CD4-positive, alpha-beta T cell (primary cell): ENCODE data around the gene RNF212. TPM values are rescaled to one million over a fixed set of nuclear protein-coding genes. Genes with fewer than 3 reads are reported as not detected.

ENCODE experiments used
- ATAC-seq: fragments of 200-7000 bp; cut with Tn5 transposase; one replicate; pipeline ENCODE4 v1.10.0; 2022; ENCODE audit warnings: mild to moderate bottlenecking; ENCODE audit not compliant: poor library complexity
- CTCF ChIA-PET: fragments of 350-600 bp; sonication (Branson Sonifier 250); formaldehyde crosslinking; loops from one replicate; lab custom pipeline; 2021; ENCODE audit warnings: antibody characterized with exemption, inconsistent platforms; lab: Charles Lee
- POLR2A ChIA-PET: fragments of 350-600 bp; sonication (Branson Sonifier 250); formaldehyde crosslinking; loops from one replicate; lab custom pipeline; 2021; ENCODE audit warnings: antibody characterized with exemption, inconsistent platforms; lab: Charles Lee
- DNase-seq, 14 experiments: peaks; one replicate each; pipeline ENCODE4 v3.0.0-alpha.2; 2013 to 2020; ENCODE audit warnings: mixed read lengths in 2 of 14
- H3K27ac ChIP-seq, 2 donors: one replicate each; pipeline versions ENCODE4 v1.5.1 to v1.7.0; 2013; ENCODE audit warnings: low read length in 2 of 2, low read depth in 1 of 2, mild to moderate bottlenecking in 1 of 2
- H3K27me3 ChIP-seq, 2 experiments: 1 replicate in 1 of 2; 2 replicates in 1 of 2; pipeline versions ENCODE4 v1.6.1 to v1.7.0; 2013; ENCODE audit warnings: low read length in 2 of 2, control low read depth in 1 of 2, mild to moderate bottlenecking in 1 of 2, moderate library complexity in 1 of 2; ENCODE audit not compliant: insufficient read depth in 2 of 2, control insufficient read depth in 1 of 2
- H3K36me3 ChIP-seq: one replicate; pipeline ENCODE4 v1.6.1; 2013; ENCODE audit warnings: low read length, control low read depth; ENCODE audit not compliant: insufficient read depth
- H3K4me1 ChIP-seq: one replicate; pipeline ENCODE4 v1.6.1; 2013; ENCODE audit warnings: low read length, control low read depth; ENCODE audit not compliant: insufficient read depth
- H3K4me3 ChIP-seq: one replicate; pipeline ENCODE4 v1.5.1; 2013; ENCODE audit warnings: mild to moderate bottlenecking, low read length, moderate library complexity
- H3K9me3 ChIP-seq, 2 experiments: 1 replicate in 1 of 2; 2 replicates in 1 of 2; pipeline versions ENCODE4 v1.6.1 to v1.7.0; 2013; ENCODE audit warnings: low read length in 2 of 2, mild to moderate bottlenecking in 2 of 2, control low read depth in 1 of 2, moderate library complexity in 1 of 2; ENCODE audit not compliant: control insufficient read depth in 1 of 2, insufficient read depth in 1 of 2
- H3K27ac Mint-ChIP-seq: one replicate; pipeline ENCODE4 v1.8.0; 2020; ENCODE audit warnings: mixed read lengths
- H3K27me3 Mint-ChIP-seq: one replicate; pipeline ENCODE4 v1.8.0; 2021; ENCODE audit warnings: mixed read lengths
- H3K36me3 Mint-ChIP-seq: one replicate; pipeline ENCODE4 v1.8.0; 2021; ENCODE audit warnings: low read depth, mixed read lengths
- H3K4me1 Mint-ChIP-seq: one replicate; pipeline ENCODE4 v1.8.0; 2021; ENCODE audit warnings: low read depth, mixed read lengths
- H3K4me3 Mint-ChIP-seq: one replicate; pipeline ENCODE4 v1.8.0; 2020; ENCODE audit warnings: mild to moderate bottlenecking, mixed read lengths
- H3K9me3 Mint-ChIP-seq: one replicate; pipeline ENCODE4 v1.8.0; 2020; ENCODE audit warnings: mixed read lengths
- intact Hi-C, 2 experiments: fragments of 100-400 bp; cut with DNase I in 1 of 2; cut with micrococcal nuclease in 1 of 2; formaldehyde crosslinking; loops; one replicate each; pipeline versions ENCODE4 v1.15.1 to v1.9.0; 2023 to 2025; cut with DNase I, micrococcal nuclease
- total RNA-seq, 174 experiments: library from RNA in 2 of 174; stranded (reverse) in 2 of 174; gene quantifications; one replicate each; pipeline ENCODE4 v1.2.3 and lab custom pipeline; 2021 to 2026
- TF ChIP-seq, protein P1 (sequence below): fragments of 200-600 bp; IDR thresholded peaks from one replicate; pipeline ENCODE4 v1.8.0; 2022; ENCODE audit warnings: antibody characterized with exemption, mild to moderate bottlenecking

RNF212 gene
- total RNA-seq, 2 experiments from 2014 or later, result 5.6 to 8.3 TPM

DNA sequence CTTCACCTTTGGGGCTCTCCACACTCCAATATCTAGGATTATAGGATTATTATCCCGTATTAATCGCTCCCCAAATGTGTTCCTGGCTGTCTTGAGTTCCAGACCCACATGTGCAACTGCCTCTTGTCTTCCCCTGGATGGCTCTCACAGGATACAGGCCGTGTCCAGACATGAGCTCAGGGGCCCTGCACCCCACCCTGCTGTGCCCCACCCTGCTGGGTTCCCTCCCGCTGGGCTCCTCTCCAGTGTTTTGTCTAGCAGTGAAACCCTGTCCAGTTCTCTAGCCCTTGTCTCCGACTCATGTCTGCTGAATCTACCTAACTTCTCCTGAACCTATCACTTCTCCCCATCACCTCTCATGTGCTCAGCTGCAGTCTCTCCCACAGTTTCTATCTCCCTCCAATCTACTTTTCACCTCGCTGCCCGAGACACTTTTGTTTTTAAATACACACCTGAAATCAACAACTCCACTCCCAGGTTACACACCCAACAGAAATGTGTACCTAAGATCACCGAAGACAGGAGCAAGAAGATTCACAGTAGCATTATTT is 2.0 kb downstream of the RNF212 start:
- POLR2A ChIA-PET, result no interaction called here
- Histone ChIP-seq H3K9me3 (no peaks in the 10 kb centered on the region), H3K4me1 (peaks cover 3% of the 10 kb centered on the region), H3K27ac (no peak overlapping the region), H3K4me3 (no peak overlapping the region), H3K36me3 (no peaks in the 10 kb centered on the region), H3K27me3 (peaks cover 8 to 17% of the 10 kb centered on the region in 2 experiments)
- no peak overlapping the region for H3K4me3 Mint-ChIP-seq
- CTCF ChIA-PET, result no interaction called here
- ATAC-seq, result no peak
- no peak for DNase-seq
- TF ChIP-seq, protein P1, sequence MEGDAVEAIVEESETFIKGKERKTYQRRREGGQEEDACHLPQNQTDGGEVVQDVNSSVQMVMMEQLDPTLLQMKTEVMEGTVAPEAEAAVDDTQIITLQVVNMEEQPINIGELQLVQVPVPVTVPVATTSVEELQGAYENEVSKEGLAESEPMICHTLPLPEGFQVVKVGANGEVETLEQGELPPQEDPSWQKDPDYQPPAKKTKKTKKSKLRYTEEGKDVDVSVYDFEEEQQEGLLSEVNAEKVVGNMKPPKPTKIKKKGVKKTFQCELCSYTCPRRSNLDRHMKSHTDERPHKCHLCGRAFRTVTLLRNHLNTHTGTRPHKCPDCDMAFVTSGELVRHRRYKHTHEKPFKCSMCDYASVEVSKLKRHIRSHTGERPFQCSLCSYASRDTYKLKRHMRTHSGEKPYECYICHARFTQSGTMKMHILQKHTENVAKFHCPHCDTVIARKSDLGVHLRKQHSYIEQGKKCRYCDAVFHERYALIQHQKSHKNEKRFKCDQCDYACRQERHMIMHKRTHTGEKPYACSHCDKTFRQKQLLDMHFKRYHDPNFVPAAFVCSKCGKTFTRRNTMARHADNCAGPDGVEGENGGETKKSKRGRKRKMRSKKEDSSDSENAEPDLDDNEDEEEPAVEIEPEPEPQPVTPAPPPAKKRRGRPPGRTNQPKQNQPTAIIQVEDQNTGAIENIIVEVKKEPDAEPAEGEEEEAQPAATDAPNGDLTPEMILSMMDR, result no peak
- H3K36me3 Mint-ChIP-seq, result no peaks in the 10 kb centered on the region
- H3K27ac Mint-ChIP-seq, result no peak overlapping the region
- H3K4me1 Mint-ChIP-seq, result no peaks in the 10 kb centered on the region
- intact Hi-C loops, result no loop called here
- peaks cover 39% of the 10 kb centered on the region for H3K27me3 Mint-ChIP-seq
- no peaks in the 10 kb centered on the region for H3K9me3 Mint-ChIP-seq

DNA sequence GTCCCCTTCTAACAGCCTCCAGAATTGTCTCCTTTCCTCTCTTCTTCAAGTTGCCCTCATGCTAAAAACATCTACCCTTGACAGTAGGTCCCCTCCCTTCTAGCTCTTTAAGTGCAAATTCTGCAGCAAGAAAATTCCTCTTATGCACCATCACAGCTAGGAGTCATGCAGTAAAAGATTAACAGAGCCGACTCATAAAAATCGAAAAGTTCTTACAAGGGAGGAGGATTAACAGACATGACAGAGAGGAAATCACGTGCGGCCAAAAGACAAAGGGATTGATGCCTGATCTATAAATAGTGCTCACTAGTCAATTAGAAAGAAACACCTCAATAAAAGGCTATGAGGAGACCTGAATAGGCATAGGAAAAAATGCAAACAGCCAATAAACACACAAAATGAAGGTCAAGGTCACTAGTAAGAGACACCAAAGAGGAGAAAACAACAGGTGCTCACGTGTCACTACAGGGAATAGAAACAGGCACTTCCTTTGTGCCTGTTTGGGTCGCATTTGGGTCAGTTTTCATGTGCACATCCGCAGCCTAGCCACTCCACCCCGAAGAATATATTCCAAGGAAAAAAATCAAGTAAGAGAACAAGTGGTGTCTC is 3.4 kb downstream of the RNF212 start:
- Histone ChIP-seq H3K9me3 (no peaks in the 10 kb centered on the region), H3K4me1 (peaks cover 3% of the 10 kb centered on the region), H3K27me3 (peaks cover 8 to 17% of the 10 kb centered on the region in 2 experiments), H3K36me3 (no peaks in the 10 kb centered on the region), H3K4me3 (no peak overlapping the region), H3K27ac (no peak overlapping the region)
- no peaks in the 10 kb centered on the region for H3K36me3 Mint-ChIP-seq
- no peak overlapping the region for H3K4me3 Mint-ChIP-seq
- H3K9me3 Mint-ChIP-seq, result no peaks in the 10 kb centered on the region
- intact Hi-C loops, result no loop called here
- CTCF ChIA-PET, result no interaction called here
- H3K27ac Mint-ChIP-seq, result no peak overlapping the region
- DNase-seq, result no peak
- no peaks in the 10 kb centered on the region for H3K4me1 Mint-ChIP-seq
- no peak for ATAC-seq
- POLR2A ChIA-PET, result no interaction called here
- peaks cover 26% of the 10 kb centered on the region for H3K27me3 Mint-ChIP-seq
- TF ChIP-seq, protein P1, result no peak

DNA sequence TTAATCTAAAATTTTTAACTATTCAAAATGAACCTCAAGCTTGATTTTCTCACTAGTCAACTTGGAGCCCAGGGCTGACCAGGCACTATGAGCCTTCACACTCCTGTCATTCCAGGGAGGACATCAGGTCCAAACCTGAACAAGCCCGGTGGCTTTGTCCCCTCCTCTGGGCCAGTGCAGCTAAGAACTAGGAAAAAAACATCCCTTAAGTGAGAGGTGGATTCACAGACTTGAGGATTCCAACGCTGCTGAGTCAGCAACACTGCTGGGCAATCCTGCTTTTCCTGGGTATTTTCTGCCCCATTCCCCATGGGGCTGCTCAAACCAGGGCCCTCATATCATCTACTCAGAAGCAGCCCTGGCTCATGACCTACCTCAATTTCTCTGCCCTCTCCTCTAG is 4.0 kb downstream of the RNF212 start:
- Histone ChIP-seq H3K27ac (no peak overlapping the region), H3K27me3 (peaks cover 8 to 13% of the 10 kb centered on the region in 2 experiments), H3K36me3 (no peaks in the 10 kb centered on the region), H3K4me3 (no peak overlapping the region), H3K9me3 (no peaks in the 10 kb centered on the region), H3K4me1 (peaks cover 3% of the 10 kb centered on the region)
- ChIA-PET POLR2A (no interaction called here), CTCF (no interaction called here)
- intact Hi-C loops, result no loop called here
- Mint-ChIP-seq H3K27ac (no peak overlapping the region), H3K4me1 (no peaks in the 10 kb centered on the region), H3K27me3 (peaks cover 26% of the 10 kb centered on the region), H3K4me3 (no peak overlapping the region), H3K9me3 (no peaks in the 10 kb centered on the region), H3K36me3 (no peaks in the 10 kb centered on the region)
- TF ChIP-seq, protein P1, result no peak
- ATAC-seq (no peak), DNase-seq (no peak)
